ENCODE results near the gene PTGS2. TPM values are rescaled to one million over a fixed set of nuclear protein-coding genes. Genes with fewer than 3 reads are reported as not detected.

Gene PTGS2
- total and polyA plus RNA-seq, 7 donors, result 0.03 to 0.53 (median 0.13) TPM

DNA sequence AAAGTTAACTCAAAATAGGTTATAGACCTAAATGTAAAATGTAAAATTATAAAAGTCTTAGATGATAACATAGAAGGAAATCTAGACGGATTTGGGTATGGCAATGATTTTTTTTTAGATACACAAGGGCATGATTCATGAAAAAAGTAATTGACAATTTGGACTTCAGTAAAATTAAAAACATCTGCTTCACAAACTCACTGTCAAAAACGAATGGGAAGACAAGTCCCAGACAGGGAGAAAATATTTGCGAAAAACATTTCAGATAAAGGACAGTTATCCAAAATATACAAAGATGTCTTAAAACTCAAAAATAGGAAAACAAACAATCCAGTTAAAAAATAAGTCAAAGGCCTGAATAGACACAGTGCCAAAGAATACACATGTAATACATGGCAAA, 9.7 kb upstream of the PTGS2 start:
- intact Hi-C loops (cut with DNase I), result no loop called here
- H3K4me1 ChIP-seq, result no peaks in the 10 kb centered on the region
- no peaks in the 10 kb centered on the region for H3K36me3 ChIP-seq (ENCODE audit: insufficient read depth in 1 of 2, low read depth in 1 of 2)
- peaks cover 4% of the 10 kb centered on the region for H3K9me3 ChIP-seq
- TF ChIP-seq, protein P1, sequence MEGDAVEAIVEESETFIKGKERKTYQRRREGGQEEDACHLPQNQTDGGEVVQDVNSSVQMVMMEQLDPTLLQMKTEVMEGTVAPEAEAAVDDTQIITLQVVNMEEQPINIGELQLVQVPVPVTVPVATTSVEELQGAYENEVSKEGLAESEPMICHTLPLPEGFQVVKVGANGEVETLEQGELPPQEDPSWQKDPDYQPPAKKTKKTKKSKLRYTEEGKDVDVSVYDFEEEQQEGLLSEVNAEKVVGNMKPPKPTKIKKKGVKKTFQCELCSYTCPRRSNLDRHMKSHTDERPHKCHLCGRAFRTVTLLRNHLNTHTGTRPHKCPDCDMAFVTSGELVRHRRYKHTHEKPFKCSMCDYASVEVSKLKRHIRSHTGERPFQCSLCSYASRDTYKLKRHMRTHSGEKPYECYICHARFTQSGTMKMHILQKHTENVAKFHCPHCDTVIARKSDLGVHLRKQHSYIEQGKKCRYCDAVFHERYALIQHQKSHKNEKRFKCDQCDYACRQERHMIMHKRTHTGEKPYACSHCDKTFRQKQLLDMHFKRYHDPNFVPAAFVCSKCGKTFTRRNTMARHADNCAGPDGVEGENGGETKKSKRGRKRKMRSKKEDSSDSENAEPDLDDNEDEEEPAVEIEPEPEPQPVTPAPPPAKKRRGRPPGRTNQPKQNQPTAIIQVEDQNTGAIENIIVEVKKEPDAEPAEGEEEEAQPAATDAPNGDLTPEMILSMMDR (IDR thresholded peaks at IDR 0.05), result no peak
- H3K4me3 ChIP-seq, result no peak overlapping the region
- DNase-seq (no peak), ATAC-seq (no peak)
- WGBS, 3 donors, result 51 to 57% (median 52%) methylated on average over 3 of the region's 3 CpGs
- H3K27ac ChIP-seq, result no peak overlapping the region
- H3K27me3 ChIP-seq (ENCODE audit: insufficient read depth in 3 of 3, low read length in 2 of 3), result no peaks in the 10 kb centered on the region

DNA sequence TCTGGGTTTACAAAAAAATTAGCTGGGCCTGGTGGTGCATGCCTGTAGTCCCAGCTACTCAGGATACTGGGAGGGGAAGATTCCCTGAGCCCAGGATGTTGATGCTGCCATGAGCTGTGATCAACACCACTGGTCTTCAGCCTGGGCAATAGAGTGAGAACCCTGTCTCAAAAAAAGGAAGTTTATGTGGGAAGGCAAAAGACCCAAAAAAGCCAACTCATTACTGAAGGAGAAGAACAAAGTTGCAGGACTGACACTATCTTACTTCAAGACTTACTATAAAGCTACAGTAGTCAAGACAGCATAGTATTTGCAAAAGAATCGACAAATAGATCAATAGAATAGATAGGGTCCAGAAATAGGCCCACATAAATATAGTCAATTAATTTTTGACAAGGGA, 9.2 kb upstream of the PTGS2 start:
- H3K27me3 ChIP-seq (ENCODE audit: insufficient read depth in 3 of 3, low read length in 2 of 3), result no peaks in the 10 kb centered on the region
- no peaks in the 10 kb centered on the region for H3K4me1 ChIP-seq
- peaks cover 4% of the 10 kb centered on the region for H3K9me3 ChIP-seq
- H3K4me3 ChIP-seq, result no peak overlapping the region
- TF ChIP-seq, protein P1 (IDR thresholded peaks at IDR 0.05), result no peak
- 61 to 66% (median 63%) methylated on average over 1 of the region's 1 CpG for WGBS, 3 donors
- no peak overlapping the region for H3K27ac ChIP-seq
- DNase-seq (no peak), ATAC-seq (no peak)
- H3K36me3 ChIP-seq (ENCODE audit: insufficient read depth in 1 of 2, low read depth in 1 of 2), result no peaks in the 10 kb centered on the region
- intact Hi-C loops (cut with DNase I), result no loop called here

- no peak overlapping the region for H3K4me3 ChIP-seq
- TF ChIP-seq, protein P1 (IDR thresholded peaks at IDR 0.05), result no peak
- intact Hi-C loops (cut with DNase I), result no loop called here
- H3K27me3 ChIP-seq (ENCODE audit: insufficient read depth in 3 of 3, low read length in 2 of 3), result peaks cover 2 to 22% (median 8%) of the 10 kb centered on the region in 3 donors
- DNase-seq (no peak), ATAC-seq (no peak)
- no peaks in the 10 kb centered on the region for H3K36me3 ChIP-seq (ENCODE audit: insufficient read depth in 1 of 2, low read depth in 1 of 2)
- 77 to 81% (median 80%) methylated on average over 6 of the region's 6 CpGs for WGBS, 3 donors
- H3K4me1 ChIP-seq, result no peaks in the 10 kb centered on the region
- no peak overlapping the region for H3K27ac ChIP-seq
- peaks cover 4% of the 10 kb centered on the region for H3K9me3 ChIP-seq
These were observed 3.6 kb upstream of the PTGS2 start for GRCh38 chr1:186683652-186684410.

- Histone ChIP-seq H3K36me3 (ENCODE audit: insufficient read depth in 1 of 2, low read depth in 1 of 2) (no peaks in the 10 kb centered on the region), H3K27ac (no peak overlapping the region), H3K27me3 (ENCODE audit: insufficient read depth in 3 of 3, low read length in 2 of 3) (peaks cover 2 to 22% (median 8%) of the 10 kb centered on the region in 3 donors), H3K4me3 (no peak overlapping the region), H3K4me1 (no peaks in the 10 kb centered on the region), H3K9me3 (peaks cover 4% of the 10 kb centered on the region)
- no peak for DNase-seq
- 65 to 76% (median 73%) methylated on average over 1 of the region's 1 CpG for WGBS, 3 donors
- intact Hi-C loops (cut with DNase I), result no loop called here
- no peak for ATAC-seq
- TF ChIP-seq, protein P1 (IDR thresholded peaks at IDR 0.05), result no peak
These were observed 2.5 kb upstream of the PTGS2 start for GRCh38 chr1:186682736-186683135.

- Histone ChIP-seq H3K27me3 (ENCODE audit: insufficient read depth in 3 of 3, low read length in 2 of 3) (peaks cover 2 to 22% (median 8%) of the 10 kb centered on the region in 3 donors), H3K27ac (no peak overlapping the region), H3K36me3 (ENCODE audit: insufficient read depth in 1 of 2, low read depth in 1 of 2) (no peaks in the 10 kb centered on the region), H3K4me1 (no peaks in the 10 kb centered on the region), H3K9me3 (no peaks in the 10 kb centered on the region), H3K4me3 (no peak overlapping the region)
- WGBS, 3 donors, result 63 to 74% (median 71%) methylated on average over 2 of the region's 2 CpGs
- intact Hi-C loops (cut with DNase I), result no loop called here
- TF ChIP-seq, protein P1 (IDR thresholded peaks at IDR 0.05), result no peak
- DNase-seq (no peak), ATAC-seq (no peak)
These were observed 1.6 kb upstream of the PTGS2 start for GRCh38 chr1:186681801-186682200.

Measured in psoas muscle (tissue), 8 donors.